Muscle of leg (tissue), 11 donors: Measurements from ENCODE around the gene DYNC1LI1. TPM values are rescaled to one million over a fixed set of nuclear protein-coding genes. Genes with fewer than 3 reads are reported as not detected.

Experiments
- DNase-seq: peaks from one replicate; pipeline ENCODE4 v3.0.0; 2013
- H3K27ac ChIP-seq: one replicate; pipeline ENCODE4 v1.5.1; 2013; ENCODE audit warnings: mild to moderate bottlenecking, low read length, control low read depth
- H3K27me3 ChIP-seq: one replicate; pipeline ENCODE4 v1.6.1; 2013; ENCODE audit warnings: low read length; ENCODE audit not compliant: control insufficient read depth, insufficient read depth
- H3K36me3 ChIP-seq: one replicate; pipeline ENCODE4 v1.6.1; 2013; ENCODE audit warnings: low read length; ENCODE audit not compliant: control insufficient read depth, insufficient read depth
- H3K4me1 ChIP-seq: one replicate; pipeline ENCODE4 v1.6.1; 2013; ENCODE audit warnings: low read length; ENCODE audit not compliant: control insufficient read depth, insufficient read depth
- H3K4me3 ChIP-seq: one replicate; pipeline ENCODE4 v1.5.1; 2013; ENCODE audit warnings: low read length, control low read depth
- H3K9me3 ChIP-seq: replicated peaks from 2 replicates; pipeline ENCODE4 v1.6.1; 2013; ENCODE audit warnings: low read depth, low read length; ENCODE audit not compliant: control insufficient read depth
- WGBS: methylation state at CpG from one replicate; pipeline ENCODE4 v1.1.5; 2013; ENCODE audit warnings: missing lambda C conversion rate; ENCODE audit not compliant: insufficient coverage; 5-methylcytosine and 5-hydroxymethylcytosine counted together
- polyA plus RNA-seq, 8 donors: library from polyadenylated mRNA; unstranded; fragments of 120-200 nt; gene quantifications; one replicate each; pipeline versions ENCODE4 v1.2.1 to v1.2.3, GENCODE V29; 2013; ENCODE audit warnings: inconsistent platforms in 1 of 8, low replicate concordance in 1 of 8; ENCODE audit not compliant: insufficient read length in 8 of 8, insufficient read depth in 1 of 8
- total RNA-seq: library from RNA; stranded (reverse); fragments of 120-200 nt; gene quantifications from one replicate; pipeline ENCODE4 v1.2.4, GENCODE V29; 2013

DYNC1LI1 gene
- total and polyA plus RNA-seq, 9 donors = 26.6 to 37.3 (median 32.9) TPM

- WGBS = no CpG with 5 or more reads among the region's 2 CpGs
- no peak for DNase-seq
- H3K4me1 ChIP-seq = peaks cover 5% of the 10 kb centered on the region
- H3K36me3 ChIP-seq = peaks cover 7% of the 10 kb centered on the region
- no peak overlapping the region for H3K27ac ChIP-seq
- no peaks in the 10 kb centered on the region for H3K9me3 ChIP-seq
- H3K27me3 ChIP-seq = no peaks in the 10 kb centered on the region
- no peak overlapping the region for H3K4me3 ChIP-seq
Observed at GRCh38 chr3:32568953-32569352, 1.7 kb downstream of the DYNC1LI1 start.

GRCh38 chr3:32564195-32564594, 6.5 kb downstream of the DYNC1LI1 start:
- H3K4me1 ChIP-seq = no peaks in the 10 kb centered on the region
- H3K9me3 ChIP-seq = no peaks in the 10 kb centered on the region
- DNase-seq = no peak
- H3K27ac ChIP-seq = no peak overlapping the region
- peaks cover 7% of the 10 kb centered on the region for H3K36me3 ChIP-seq
- whole genome bisulfite sequencing = no CpG with 5 or more reads among the region's 1 CpG
- no peak overlapping the region for H3K4me3 ChIP-seq
- no peaks in the 10 kb centered on the region for H3K27me3 ChIP-seq

GRCh38 chr3:32562640-32563039, 8.0 kb downstream of the DYNC1LI1 start:
- no peak overlapping the region for H3K27ac ChIP-seq
- H3K4me1 ChIP-seq = no peaks in the 10 kb centered on the region
- H3K4me3 ChIP-seq = no peak overlapping the region
- 96% methylated on average over 6 of the region's 7 CpGs for WGBS
- no peaks in the 10 kb centered on the region for H3K9me3 ChIP-seq
- peaks cover 4% of the 10 kb centered on the region for H3K36me3 ChIP-seq
- no peaks in the 10 kb centered on the region for H3K27me3 ChIP-seq
- DNase-seq = no peak

GRCh38 chr3:32557640-32558352, 12.9 kb downstream of the DYNC1LI1 start:
- Histone ChIP-seq H3K27ac (no peak overlapping the region), H3K36me3 (no peaks in the 10 kb centered on the region), H3K9me3 (no peaks in the 10 kb centered on the region), H3K4me3 (no peak overlapping the region), H3K27me3 (no peaks in the 10 kb centered on the region), H3K4me1 (no peaks in the 10 kb centered on the region)
- DNase-seq = no peak
- 80% methylated on average over 1 of the region's 3 CpGs for WGBS

- H3K27ac ChIP-seq = no peak overlapping the region
- DNase-seq = no peak
- no peaks in the 10 kb centered on the region for H3K27me3 ChIP-seq
- no peaks in the 10 kb centered on the region for H3K9me3 ChIP-seq
- no peaks in the 10 kb centered on the region for H3K36me3 ChIP-seq
- H3K4me3 ChIP-seq = no peak overlapping the region
- 100% methylated on average over 1 of the region's 3 CpGs for WGBS
- no peaks in the 10 kb centered on the region for H3K4me1 ChIP-seq
Observed at GRCh38 chr3:32556332-32556731, 14.3 kb downstream of the DYNC1LI1 start.

GRCh38 chr3:32553973-32554372, 16.7 kb downstream of the DYNC1LI1 start:
- DNase-seq = no peak
- Histone ChIP-seq H3K27me3 (no peaks in the 10 kb centered on the region), H3K27ac (no peak overlapping the region), H3K36me3 (no peaks in the 10 kb centered on the region), H3K9me3 (no peaks in the 10 kb centered on the region), H3K4me3 (no peak overlapping the region), H3K4me1 (no peaks in the 10 kb centered on the region)

GRCh38 chr3:32553459-32553858, 17.2 kb downstream of the DYNC1LI1 start:
- Histone ChIP-seq H3K9me3 (no peaks in the 10 kb centered on the region), H3K36me3 (no peaks in the 10 kb centered on the region), H3K27me3 (no peaks in the 10 kb centered on the region), H3K4me3 (no peak overlapping the region), H3K4me1 (no peaks in the 10 kb centered on the region), H3K27ac (no peak overlapping the region)
- WGBS = 100% methylated on average over 1 of the region's 2 CpGs
- no peak for DNase-seq

- no peak for DNase-seq
- 100% methylated on average over 1 of the region's 1 CpG for WGBS
- no peaks in the 10 kb centered on the region for H3K4me1 ChIP-seq
- H3K4me3 ChIP-seq = no peak overlapping the region
- no peaks in the 10 kb centered on the region for H3K36me3 ChIP-seq
- H3K27ac ChIP-seq = no peak overlapping the region
- H3K27me3 ChIP-seq = no peaks in the 10 kb centered on the region
- no peaks in the 10 kb centered on the region for H3K9me3 ChIP-seq
Observed at GRCh38 chr3:32552013-32552412, 18.6 kb downstream of the DYNC1LI1 start.

- Histone ChIP-seq H3K27ac (no peak overlapping the region), H3K36me3 (no peaks in the 10 kb centered on the region)
Observed at GRCh38 chr3:32551496-32551895, 19.2 kb downstream of the DYNC1LI1 start.

GRCh38 chr3:32551087-32551486, 19.6 kb downstream of the DYNC1LI1 start:
- no peak for DNase-seq

More at GRCh38 chr3:32551496-32551895, 19.2 kb downstream of the DYNC1LI1 start:
- H3K4me1 ChIP-seq = no peaks in the 10 kb centered on the region
- H3K4me3 ChIP-seq = no peak overlapping the region
- DNase-seq = no peak
- H3K9me3 ChIP-seq = no peaks in the 10 kb centered on the region
- no peaks in the 10 kb centered on the region for H3K27me3 ChIP-seq

GRCh38 chr3:32545305-32545704, 25.4 kb downstream of the DYNC1LI1 start:
- H3K4me3 ChIP-seq = no peak overlapping the region

More at GRCh38 chr3:32551087-32551486, 19.6 kb downstream of the DYNC1LI1 start:
- Histone ChIP-seq H3K4me3 (no peak overlapping the region), H3K4me1 (no peaks in the 10 kb centered on the region), H3K36me3 (no peaks in the 10 kb centered on the region), H3K27me3 (no peaks in the 10 kb centered on the region), H3K9me3 (no peaks in the 10 kb centered on the region), H3K27ac (no peak overlapping the region)
- WGBS = no CpG with 5 or more reads among the region's 2 CpGs

More at GRCh38 chr3:32545305-32545704, 25.4 kb downstream of the DYNC1LI1 start:
- Histone ChIP-seq H3K27me3 (no peaks in the 10 kb centered on the region), H3K9me3 (no peaks in the 10 kb centered on the region), H3K27ac (no peak overlapping the region), H3K4me1 (no peaks in the 10 kb centered on the region), H3K36me3 (peaks cover 4% of the 10 kb centered on the region)
- DNase-seq = no peak
